ENCODE data around the gene CLDN15. TPM values are rescaled to one million over a fixed set of nuclear protein-coding genes. Genes with fewer than 3 reads are reported as not detected.
A peak's percentile ranks its signal among the peaks of the same experiment; 100 is the strongest.

CLDN15 gene
- total RNA-seq, 1 experiment from 2014 or later: 9.7 TPM

DNA sequence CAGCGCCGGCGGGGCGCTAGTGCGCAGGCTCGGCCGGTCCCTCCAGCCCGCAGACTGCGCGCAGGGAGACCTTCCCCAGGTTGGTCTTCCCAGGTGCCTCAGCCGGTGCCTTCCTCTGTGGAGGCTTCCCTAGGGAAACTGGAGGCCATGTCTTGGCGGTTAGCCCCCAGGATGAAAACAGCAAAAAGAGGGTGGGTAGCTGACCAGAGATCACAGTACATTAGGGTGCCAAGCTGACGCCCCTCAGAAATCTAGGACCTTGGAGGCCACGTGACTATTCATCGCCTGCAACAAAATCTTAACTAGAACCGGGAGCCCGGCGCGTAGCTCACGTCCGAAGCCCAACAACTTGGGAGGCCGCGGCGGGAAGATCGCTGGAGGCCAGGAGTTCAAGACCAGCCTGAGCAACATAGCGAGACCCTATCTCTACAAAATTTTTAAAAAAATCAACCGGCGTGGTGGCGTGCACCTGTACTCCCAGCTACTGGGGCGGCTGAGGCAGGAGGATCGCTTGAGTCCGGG lies 7.6 kb upstream of the CLDN15 start:
- no peak overlapping the region for H3K9ac ChIP-seq (ENCODE audit: extremely low read depth, insufficient read length, low read length)
- no peak overlapping the region for H2BK5ac ChIP-seq (ENCODE audit: insufficient read length, low read length)
- peak overlapping the region; percentile 93 to 96 for H3K4me3 Mint-ChIP-seq
- H2BK15ac ChIP-seq (ENCODE audit: low read depth, low read length): no peak overlapping the region
- no peak overlapping the region for H2BK120ac ChIP-seq (ENCODE audit: low read depth, low read length, poor library complexity, severe bottlenecking)
- no peak overlapping the region for H3K14ac ChIP-seq (ENCODE audit: insufficient read depth, low read length)
- H3K23me2 ChIP-seq (ENCODE audit: insufficient read length, low read depth, low read length, poor library complexity, severe bottlenecking): peaks cover 8% of the 10 kb centered on the region
- H4K5ac ChIP-seq (ENCODE audit: insufficient read length, low read depth, low read length): no peak overlapping the region
- H3K79me2 ChIP-seq (ENCODE audit: insufficient read depth, low read length): no peaks in the 10 kb centered on the region
- H3K4me2 ChIP-seq (ENCODE audit: insufficient read depth, insufficient read length, low read length): peak overlapping the region; percentile 94
- H3T11ph ChIP-seq (ENCODE audit: low read length): no peak overlapping the region
- no peak for DNase-seq
- peak overlapping the region; percentile 84 to 96 (median 93) for H3K27ac Mint-ChIP-seq
- H3K27me3 Mint-ChIP-seq (ENCODE audit: low read depth): no peaks in the 10 kb centered on the region; the same call in 1 of the 2 replicates
- no peak overlapping the region for H3K27ac ChIP-seq (ENCODE audit: insufficient read length, low read depth, low read length)
- H3K18ac ChIP-seq (ENCODE audit: insufficient read length, low read depth, low read length): no peak overlapping the region
- H3K23ac ChIP-seq (ENCODE audit: insufficient read length, low read depth, low read length): no peak overlapping the region
- peaks cover 17 to 20% of the 10 kb centered on the region in 2 experiments for H3K4me1 Mint-ChIP-seq
- no peaks in the 10 kb centered on the region for H3K9me3 ChIP-seq (ENCODE audit: control insufficient read depth, low read depth, low read length)
- no peaks in the 10 kb centered on the region for H3K27me3 ChIP-seq (ENCODE audit: insufficient read depth, low read length)
- H3K4me1 ChIP-seq (ENCODE audit: insufficient read depth, low read length): no peaks in the 10 kb centered on the region
- TF ChIP-seq CTCF (conservative IDR thresholded peaks at IDR 0.05): no peak
- peaks cover 6 to 38% (median 23%) of the 10 kb centered on the region in 3 experiments; a peak in 6 of 7 replicates for H3K36me3 Mint-ChIP-seq (ENCODE audit: insufficient read depth in 1 of 3, low read depth in 3 of 3)
- H3K4ac ChIP-seq (ENCODE audit: low read depth, low read length): no peak overlapping the region
- H4K8ac ChIP-seq (replicated peaks; ENCODE audit: insufficient read length, low read depth, low read length): no peak overlapping the region
- H2BK12ac ChIP-seq (ENCODE audit: insufficient read length, low read depth, low read length): no peak overlapping the region
- no peaks in the 10 kb centered on the region for H3K9me3 Mint-ChIP-seq
- peaks cover 4% of the 10 kb centered on the region for H4K20me1 ChIP-seq (ENCODE audit: control insufficient read depth, insufficient read depth, insufficient read length)
- H4K91ac ChIP-seq (ENCODE audit: insufficient read length, low read depth, low read length): no peak overlapping the region
- no peak overlapping the region for H2AK5ac ChIP-seq (ENCODE audit: insufficient read length, low read length)
- no peak overlapping the region for H3K56ac ChIP-seq (ENCODE audit: insufficient read length, low read depth, low read length)
- H2BK20ac ChIP-seq (ENCODE audit: low read depth, low read length, poor library complexity, severe bottlenecking): no peak overlapping the region
- H2AFZ ChIP-seq (ENCODE audit: low read length): no peak overlapping the region
- H3K79me1 ChIP-seq (ENCODE audit: insufficient read depth, low read depth, low read length, poor library complexity, severe bottlenecking): no peaks in the 10 kb centered on the region
- no CpG with 5 or more reads among the region's 32 CpGs for WGBS (ENCODE audit: extremely low coverage, insufficient read length, low lambda C conversion rate)

All from H9 (cell line).